ENCODE data around the gene HECTD1. TPM values are rescaled to one million over a fixed set of nuclear protein-coding genes. Genes with fewer than 3 reads are reported as not detected.

The HECTD1 gene
- polyA plus RNA-seq: 175 and 200 TPM in 2 replicates

GRCh38 chr14:31207755-31208545 is at the start of gene HECTD1:
Gene HECTD1 (minus strand): TSS chr14:31207793. CDS start chr14:31205936, 1,857 bp downstream.

Other genes with a start within 250 kb of the HECTD1 start
- 79.4 and 106 TPM in 2 replicates for gene AP4S1, start 182.1 kb downstream of the HECTD1 start, polyA plus RNA-seq
- 184 and 211 TPM in 2 replicates for gene STRN3, start 181.4 kb downstream of the HECTD1 start, polyA plus RNA-seq
- 11.2 and 14.8 TPM in 2 replicates for gene HEATR5A, start 212.8 kb upstream of the HECTD1 start, polyA plus RNA-seq
- 32.6 and 38.9 TPM in 2 replicates for gene DTD2, start 249.7 kb upstream of the HECTD1 start, polyA plus RNA-seq

Measured in Purkinje cell (primary cell).